HG03066 (cell line): ENCODE data around the gene SERBP1.

Experiments used
- ATAC-seq: cut with Tn5 transposase; IDR thresholded peaks from one replicate; pipeline ENCODE4 v1.9.1; 2021; ENCODE audit warnings: low read depth; ENCODE audit not compliant: unreplicated experiment

The SERBP1 gene

DNA sequence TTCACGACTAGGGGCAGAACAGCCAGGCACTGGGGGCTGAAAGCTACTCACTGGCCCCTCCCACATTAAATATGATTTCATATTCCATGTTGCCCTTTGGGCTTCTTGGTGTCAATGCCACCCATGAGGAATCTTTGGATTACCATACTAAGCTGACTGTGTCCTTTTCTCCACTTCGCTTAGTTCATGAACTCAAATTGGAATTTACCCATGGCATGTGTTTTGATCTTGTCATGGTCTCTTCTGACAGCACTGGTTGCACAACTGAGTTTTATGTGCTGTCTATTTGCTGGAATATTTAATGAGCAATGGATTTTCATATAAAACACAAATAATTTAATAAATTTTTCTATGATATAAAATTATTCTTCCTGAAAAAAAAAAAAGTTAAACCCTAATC, 59.2 kb downstream of the SERBP1 start:
- no peak for ATAC-seq

DNA sequence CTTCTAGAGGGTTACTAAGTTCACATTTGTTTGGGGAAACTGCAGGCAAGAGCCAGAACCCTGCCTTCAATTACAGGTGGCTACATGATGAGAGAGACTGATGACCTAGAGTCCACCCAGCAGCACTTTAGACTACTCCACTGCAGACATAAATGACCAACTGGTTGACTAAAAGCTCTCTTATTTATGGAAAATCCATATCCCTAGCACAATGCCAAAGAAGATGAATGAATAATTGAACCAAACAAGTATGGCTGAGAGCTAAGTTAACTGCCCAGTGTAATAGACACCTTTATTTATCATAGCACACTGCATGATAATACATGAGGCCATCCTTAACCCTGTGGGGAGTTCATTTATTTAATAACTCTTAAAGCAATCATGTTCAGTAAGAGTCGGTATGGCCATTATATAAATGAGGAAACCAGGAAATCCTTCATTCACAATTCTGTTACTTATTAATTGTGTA, 62.1 kb downstream of the SERBP1 start:
- ATAC-seq = no peak

DNA sequence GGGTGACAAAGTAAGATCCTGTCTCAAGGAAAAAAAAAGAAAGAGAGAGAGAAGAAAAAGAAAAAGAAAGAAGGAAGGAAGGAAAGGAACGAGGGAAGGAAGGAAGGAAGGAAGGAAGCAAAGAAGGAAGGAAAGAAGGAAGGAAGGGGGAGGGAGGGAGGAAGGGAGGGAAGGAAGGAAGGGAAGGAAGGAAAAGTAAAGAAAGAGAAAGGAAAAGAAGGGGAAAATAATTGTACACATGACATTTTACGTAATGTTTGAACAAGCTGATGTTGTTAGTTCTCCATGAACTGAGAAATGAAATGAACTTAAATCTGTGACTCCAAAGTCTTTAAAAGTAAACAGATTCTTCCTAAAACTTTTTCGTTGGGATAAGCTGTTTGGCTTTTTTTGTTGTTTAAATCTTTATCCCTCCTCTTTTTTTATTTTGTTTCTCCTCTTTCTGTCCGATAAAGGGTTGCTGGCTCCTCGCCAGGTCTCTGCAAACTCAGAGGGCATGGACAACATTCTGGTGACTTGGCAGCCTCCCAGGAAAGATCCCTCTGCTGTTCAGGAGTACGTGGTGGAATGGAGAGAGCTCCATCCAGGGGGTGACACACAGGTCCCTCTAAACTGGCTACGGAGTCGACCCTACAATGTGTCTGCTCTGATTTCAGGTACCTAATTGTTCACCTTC, 62.7 kb downstream of the SERBP1 start:
- ATAC-seq = no peak

DNA sequence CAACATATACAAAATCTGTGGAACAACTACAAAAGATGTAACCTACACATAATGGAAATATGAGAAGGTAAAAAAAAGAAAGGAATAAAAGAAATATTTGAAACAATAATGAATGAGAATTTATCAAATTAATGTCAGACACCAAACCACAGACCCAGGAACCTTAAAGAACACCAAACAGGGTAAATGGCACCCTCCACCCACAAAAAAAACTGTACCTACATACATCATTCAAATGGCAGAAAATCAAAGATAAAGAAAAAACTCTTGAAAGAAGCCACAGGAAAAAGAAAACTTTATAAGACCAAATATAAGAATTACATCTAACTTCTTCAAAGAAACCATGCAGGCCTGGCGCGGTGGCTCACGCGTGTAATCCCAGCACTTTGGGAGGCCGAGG, 68.6 kb downstream of the SERBP1 start:
- no peak for ATAC-seq

DNA sequence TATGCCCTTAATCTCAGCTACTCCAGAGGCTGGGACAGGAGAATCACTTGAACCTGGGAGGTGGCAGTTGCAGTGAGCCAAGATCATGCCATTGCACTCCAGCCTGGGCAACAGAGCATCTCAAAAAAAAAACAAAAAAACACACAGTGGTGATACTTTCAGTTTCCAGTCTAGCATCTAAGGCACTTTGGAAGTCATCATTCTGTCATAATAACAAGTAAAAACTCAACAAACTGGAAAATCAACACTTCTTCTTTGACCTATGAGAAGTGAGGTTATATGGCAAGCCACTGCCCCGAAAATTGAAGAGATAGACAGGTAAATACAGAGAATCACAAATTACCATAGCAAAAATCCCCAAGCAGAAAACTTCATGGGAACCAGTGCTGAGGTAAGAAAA, 70.6 kb downstream of the SERBP1 start:
- no peak for ATAC-seq
